Lung (tissue), 12 donors: ENCODE results near the gene GOLT1B. TPM values are rescaled to one million over a fixed set of nuclear protein-coding genes. Genes with fewer than 3 reads are reported as not detected.

Experiments
- ATAC-seq: fragments of 200-7000 bp; cut with Tn5 transposase; one replicate; pipeline ENCODE4 v1.9.1; 2020; ENCODE audit warnings: moderate number of reproducible peaks; ENCODE audit not compliant: insufficient read depth, low FRiP score
- DNase-seq, 3 donors: peaks; one replicate each; pipeline ENCODE4 v3.0.0-alpha.2; 2013 to 2017
- H3K27ac ChIP-seq, 2 donors: one replicate each; pipeline ENCODE4 v1.5.1; 2013; ENCODE audit warnings: mild to moderate bottlenecking in 2 of 2, moderate library complexity in 2 of 2, control low read depth in 1 of 2, inconsistent platforms in 1 of 2, low read depth in 1 of 2, low read length in 1 of 2
- H3K27me3 ChIP-seq, 3 donors: one replicate each; pipeline ENCODE4 v1.5.1; 2013; ENCODE audit warnings: low read length in 2 of 3; ENCODE audit not compliant: control insufficient read depth in 3 of 3, insufficient read depth in 3 of 3
- H3K36me3 ChIP-seq, 4 donors: one replicate each; pipeline ENCODE4 v1.5.1; 2013; ENCODE audit warnings: low read length in 4 of 4, mild to moderate bottlenecking in 1 of 4, moderate library complexity in 1 of 4; ENCODE audit not compliant: control insufficient read depth in 4 of 4, insufficient read depth in 4 of 4
- H3K4me1 ChIP-seq, 5 donors: one replicate each; pipeline ENCODE4 v1.5.1; 2013; ENCODE audit warnings: low read length in 5 of 5, mild to moderate bottlenecking in 2 of 5, moderate library complexity in 1 of 5; ENCODE audit not compliant: control insufficient read depth in 5 of 5, insufficient read depth in 5 of 5
- H3K4me3 ChIP-seq: one replicate; pipeline ENCODE4 v1.5.1; 2013; ENCODE audit warnings: mild to moderate bottlenecking, control low read depth, moderate library complexity
- H3K9ac ChIP-seq, 2 donors: one replicate each; pipeline ENCODE4 v1.5.1; 2013; ENCODE audit warnings: low read length in 2 of 2, control low read depth in 1 of 2; ENCODE audit not compliant: insufficient read depth in 1 of 2
- H3K9me3 ChIP-seq, 4 donors: one replicate each; pipeline ENCODE4 v1.5.1; 2013; ENCODE audit warnings: low read length in 3 of 4, mild to moderate bottlenecking in 1 of 4, moderate library complexity in 1 of 4; ENCODE audit not compliant: control insufficient read depth in 4 of 4, insufficient read depth in 3 of 4
- WGBS, 2 donors: extraction: QIAGEN DNeasy Blood & Tissue Kit; methylation state at CpG; one replicate each; pipeline ENCODE4 v1.1.7; 2013; 5-methylcytosine and 5-hydroxymethylcytosine counted together
- polyA plus RNA-seq, 2 donors: library from polyadenylated mRNA; stranded (reverse); fragments of 200-250 nt; gene quantifications; one replicate each; pipeline ENCODE4 v1.2.1, GENCODE V29; 2013
- total RNA-seq, 2 donors: library from RNA; depleted of rRNA in 1 of 2; stranded (reverse); fragments of >200 nt in 1 of 2; gene quantifications; one replicate each; pipeline ENCODE4 v1.2.1, GENCODE V29; 2014 to 2021
- TF ChIP-seq, protein P1 (sequence below): IDR thresholded peaks from 2 replicates; pipeline ENCODE4 v1.5.1; 2012; ENCODE audit warnings: mild to moderate bottlenecking; ENCODE audit errors: control extremely low read depth, extremely low read depth
- donor health status: control.
- donor health status: control.
- donor health status: Bipolar disorder and iron deficiency.
- donor health status: healthy.
- donor health status: DM: yes; HTN: yes; CAD: no.

Gene GOLT1B
- total and polyA plus RNA-seq, 4 donors: 23.9 to 35.0 (median 30.8) TPM

DNA sequence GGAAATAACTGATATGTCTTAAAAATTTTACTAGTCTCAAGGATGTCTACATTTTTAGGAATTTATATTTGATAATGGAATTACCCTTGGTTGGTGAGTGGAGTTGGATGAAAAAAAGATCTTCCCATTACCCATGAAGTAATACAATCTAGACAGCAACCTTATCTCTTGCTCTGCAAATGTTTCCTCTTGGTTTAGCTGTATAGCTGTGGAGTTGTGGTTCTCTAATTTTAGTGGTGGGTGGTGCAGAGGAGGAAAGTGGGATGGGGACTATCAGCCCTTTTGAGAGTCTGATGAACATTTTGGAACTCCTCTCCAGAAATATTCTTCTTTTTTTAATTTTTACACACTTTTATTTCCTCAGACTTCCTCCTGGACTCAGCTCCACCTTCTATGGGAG lies 41.6 kb downstream of the GOLT1B start:
- no peak overlapping the region for H3K9ac ChIP-seq
- no peaks in the 10 kb centered on the region for H3K36me3 ChIP-seq
- no peaks in the 10 kb centered on the region for H3K27me3 ChIP-seq
- no peak overlapping the region for H3K27ac ChIP-seq
- H3K4me3 ChIP-seq: no peak overlapping the region
- H3K9me3 ChIP-seq: no peaks in the 10 kb centered on the region
- no peak for ATAC-seq
- TF ChIP-seq, protein P1, sequence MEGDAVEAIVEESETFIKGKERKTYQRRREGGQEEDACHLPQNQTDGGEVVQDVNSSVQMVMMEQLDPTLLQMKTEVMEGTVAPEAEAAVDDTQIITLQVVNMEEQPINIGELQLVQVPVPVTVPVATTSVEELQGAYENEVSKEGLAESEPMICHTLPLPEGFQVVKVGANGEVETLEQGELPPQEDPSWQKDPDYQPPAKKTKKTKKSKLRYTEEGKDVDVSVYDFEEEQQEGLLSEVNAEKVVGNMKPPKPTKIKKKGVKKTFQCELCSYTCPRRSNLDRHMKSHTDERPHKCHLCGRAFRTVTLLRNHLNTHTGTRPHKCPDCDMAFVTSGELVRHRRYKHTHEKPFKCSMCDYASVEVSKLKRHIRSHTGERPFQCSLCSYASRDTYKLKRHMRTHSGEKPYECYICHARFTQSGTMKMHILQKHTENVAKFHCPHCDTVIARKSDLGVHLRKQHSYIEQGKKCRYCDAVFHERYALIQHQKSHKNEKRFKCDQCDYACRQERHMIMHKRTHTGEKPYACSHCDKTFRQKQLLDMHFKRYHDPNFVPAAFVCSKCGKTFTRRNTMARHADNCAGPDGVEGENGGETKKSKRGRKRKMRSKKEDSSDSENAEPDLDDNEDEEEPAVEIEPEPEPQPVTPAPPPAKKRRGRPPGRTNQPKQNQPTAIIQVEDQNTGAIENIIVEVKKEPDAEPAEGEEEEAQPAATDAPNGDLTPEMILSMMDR: no peak
- no peak for DNase-seq
- H3K4me1 ChIP-seq: no peaks in the 10 kb centered on the region

DNA sequence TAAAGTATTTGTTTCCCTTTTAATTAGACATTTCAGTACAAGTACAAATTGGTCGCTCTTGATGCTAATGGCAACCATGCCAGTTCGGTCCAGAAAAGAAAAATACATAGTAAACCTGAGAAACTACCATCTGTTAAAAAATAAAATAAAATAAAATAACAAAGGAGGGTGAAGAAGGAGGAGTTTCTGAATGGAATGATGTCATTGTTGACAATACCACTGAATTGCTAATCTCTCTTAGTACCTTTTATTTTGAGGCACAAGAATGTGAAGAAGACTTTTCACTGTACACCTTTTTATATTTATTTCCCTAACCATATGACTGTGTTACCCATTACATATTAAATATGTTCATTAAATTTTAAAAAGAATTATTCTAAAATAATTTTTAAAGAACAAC lies 44.0 kb downstream of the GOLT1B start:
- H3K4me1 ChIP-seq: no peaks in the 10 kb centered on the region
- no peaks in the 10 kb centered on the region for H3K36me3 ChIP-seq
- H3K27me3 ChIP-seq: no peaks in the 10 kb centered on the region
- H3K4me3 ChIP-seq: no peak overlapping the region
- no peak for ATAC-seq
- DNase-seq: no peak
- 86 to 96% methylated on average over 2 of the region's 2 CpGs for WGBS, 2 donors
- TF ChIP-seq, protein P1: no peak
- no peaks in the 10 kb centered on the region for H3K9me3 ChIP-seq
- no peak overlapping the region for H3K27ac ChIP-seq
- H3K9ac ChIP-seq: no peak overlapping the region

DNA sequence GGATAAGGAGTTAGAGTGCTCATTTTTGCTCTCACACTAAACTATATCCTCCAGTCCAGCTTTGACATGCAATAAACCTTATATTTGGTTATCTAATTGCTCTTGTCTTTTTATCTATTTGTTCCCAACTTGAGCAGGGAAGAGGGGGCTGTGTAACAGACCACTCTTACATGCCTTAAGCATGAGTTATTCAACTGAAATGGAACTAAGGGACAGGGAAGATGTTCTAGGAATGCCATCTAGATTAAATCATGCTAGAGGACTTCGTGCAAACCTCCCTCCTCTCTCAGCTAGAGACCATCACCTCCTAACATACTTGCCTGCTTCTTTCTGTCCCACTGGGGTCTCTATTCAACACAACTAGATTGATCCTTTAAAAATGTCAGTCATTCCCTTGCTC lies 45.1 kb downstream of the GOLT1B start:
- peaks cover 0 to 5% (median 0%) of the 10 kb centered on the region in 5 donors for H3K4me1 ChIP-seq
- H3K36me3 ChIP-seq: no peaks in the 10 kb centered on the region
- H3K4me3 ChIP-seq: no peak overlapping the region
- no peaks in the 10 kb centered on the region for H3K9me3 ChIP-seq
- no peak overlapping the region for H3K27ac ChIP-seq
- H3K27me3 ChIP-seq: no peaks in the 10 kb centered on the region
- DNase-seq (no peak), ATAC-seq (no peak)
- TF ChIP-seq, protein P1: no peak
- H3K9ac ChIP-seq: no peak overlapping the region
- 0 to 32% methylated on average over 1 of the region's 1 CpG for WGBS, 2 donors

DNA sequence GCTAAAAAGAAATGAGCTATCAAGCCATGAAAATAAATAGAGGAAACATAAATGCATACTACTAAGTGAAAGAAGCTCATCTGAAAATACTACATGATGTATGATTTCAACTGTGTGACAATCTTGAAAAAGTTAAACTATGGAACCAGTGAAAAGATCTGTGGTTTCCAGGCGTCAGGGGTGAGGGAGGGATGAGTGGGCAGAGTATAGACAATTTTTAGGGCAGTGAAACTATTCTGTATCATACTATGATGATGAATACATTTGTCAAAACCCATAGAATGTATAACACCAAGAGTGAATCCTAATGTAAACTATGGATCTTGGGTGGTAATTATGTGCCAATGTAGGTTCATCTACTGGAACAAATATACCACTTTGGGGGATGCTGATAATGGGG lies 45.8 kb downstream of the GOLT1B start:
- 82 to 84% methylated on average over 1 of the region's 1 CpG for WGBS, 2 donors
- ATAC-seq (no peak), DNase-seq (no peak)
- no peak overlapping the region for H3K4me3 ChIP-seq
- peaks cover 0 to 13% (median 0%) of the 10 kb centered on the region in 5 donors for H3K4me1 ChIP-seq
- no peak overlapping the region for H3K27ac ChIP-seq
- H3K9ac ChIP-seq: no peak overlapping the region
- no peaks in the 10 kb centered on the region for H3K9me3 ChIP-seq
- TF ChIP-seq, protein P1: no peak
- no peaks in the 10 kb centered on the region for H3K36me3 ChIP-seq
- H3K27me3 ChIP-seq: no peaks in the 10 kb centered on the region
